ENCODE data around the gene AACS.

- TF ChIP-seq POLR2AphosphoS5 (IDR thresholded peaks at IDR 0.05) (no peak), POLR2A (IDR thresholded peaks at IDR 0.05) (no peak), EP300 (IDR thresholded peaks at IDR 0.05) (no peak)
- TF ChIP-seq, protein P1, sequence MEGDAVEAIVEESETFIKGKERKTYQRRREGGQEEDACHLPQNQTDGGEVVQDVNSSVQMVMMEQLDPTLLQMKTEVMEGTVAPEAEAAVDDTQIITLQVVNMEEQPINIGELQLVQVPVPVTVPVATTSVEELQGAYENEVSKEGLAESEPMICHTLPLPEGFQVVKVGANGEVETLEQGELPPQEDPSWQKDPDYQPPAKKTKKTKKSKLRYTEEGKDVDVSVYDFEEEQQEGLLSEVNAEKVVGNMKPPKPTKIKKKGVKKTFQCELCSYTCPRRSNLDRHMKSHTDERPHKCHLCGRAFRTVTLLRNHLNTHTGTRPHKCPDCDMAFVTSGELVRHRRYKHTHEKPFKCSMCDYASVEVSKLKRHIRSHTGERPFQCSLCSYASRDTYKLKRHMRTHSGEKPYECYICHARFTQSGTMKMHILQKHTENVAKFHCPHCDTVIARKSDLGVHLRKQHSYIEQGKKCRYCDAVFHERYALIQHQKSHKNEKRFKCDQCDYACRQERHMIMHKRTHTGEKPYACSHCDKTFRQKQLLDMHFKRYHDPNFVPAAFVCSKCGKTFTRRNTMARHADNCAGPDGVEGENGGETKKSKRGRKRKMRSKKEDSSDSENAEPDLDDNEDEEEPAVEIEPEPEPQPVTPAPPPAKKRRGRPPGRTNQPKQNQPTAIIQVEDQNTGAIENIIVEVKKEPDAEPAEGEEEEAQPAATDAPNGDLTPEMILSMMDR (IDR thresholded peaks at IDR 0.05) = no peak
Observed at GRCh38 chr12:125050446-125050845, 14.8 kb upstream of the AACS start.
